ENCODE results near the gene SH2B3.

The SH2B3 gene

GRCh38 chr12:111444314-111444924, 38.7 kb downstream of the SH2B3 start:
- DNase-seq (ENCODE audit: low read depth): no peak

DNA sequence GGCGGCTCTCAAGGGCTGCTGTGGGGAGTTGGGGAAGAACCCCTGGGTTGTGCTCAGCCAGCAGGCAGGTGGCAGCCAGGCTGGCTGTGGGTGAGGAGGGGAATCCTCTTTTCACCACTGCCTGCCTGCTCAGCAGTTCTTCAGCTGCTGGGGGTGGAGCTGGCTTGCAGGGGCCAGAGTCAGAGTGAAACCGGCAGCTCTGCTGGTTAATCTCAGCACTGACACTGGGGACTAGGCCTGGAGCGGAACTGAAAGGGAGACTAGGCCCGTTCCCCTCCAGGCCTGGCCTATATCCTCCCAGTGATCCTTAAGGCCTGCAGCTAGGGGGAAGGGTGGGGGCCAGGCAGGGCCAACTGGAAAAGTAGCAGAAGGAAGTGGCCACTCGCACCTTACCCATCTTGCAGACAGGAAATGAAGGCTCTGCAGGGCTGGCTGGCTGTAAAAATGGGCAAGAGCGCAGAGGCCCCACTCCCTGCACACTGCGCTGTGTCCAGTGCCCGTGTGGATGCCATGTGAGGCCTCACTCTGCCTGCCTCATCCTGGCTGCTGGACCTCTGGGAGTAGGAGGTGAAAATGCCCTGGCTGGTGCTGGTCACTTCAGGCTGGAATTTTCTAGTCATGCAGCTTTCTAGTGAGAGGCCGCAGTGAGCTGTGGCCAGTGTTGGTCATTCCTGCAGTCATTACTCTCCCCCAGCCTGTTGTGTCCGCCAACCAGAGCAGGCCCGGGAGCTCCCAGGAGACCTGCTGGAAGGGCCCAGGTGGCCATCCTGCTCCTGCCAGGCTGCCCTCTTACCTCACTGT, 39.4 kb downstream of the SH2B3 start:
- DNase-seq (ENCODE audit: low read depth): peak; percentile 68

GRCh38 chr12:111445726-111446581, 40.2 kb downstream of the SH2B3 start:
- no peak for DNase-seq (ENCODE audit: low read depth)

GRCh38 chr12:111446631-111447570, 41.2 kb downstream of the SH2B3 start:
- DNase-seq (ENCODE audit: low read depth): no peak

DNA sequence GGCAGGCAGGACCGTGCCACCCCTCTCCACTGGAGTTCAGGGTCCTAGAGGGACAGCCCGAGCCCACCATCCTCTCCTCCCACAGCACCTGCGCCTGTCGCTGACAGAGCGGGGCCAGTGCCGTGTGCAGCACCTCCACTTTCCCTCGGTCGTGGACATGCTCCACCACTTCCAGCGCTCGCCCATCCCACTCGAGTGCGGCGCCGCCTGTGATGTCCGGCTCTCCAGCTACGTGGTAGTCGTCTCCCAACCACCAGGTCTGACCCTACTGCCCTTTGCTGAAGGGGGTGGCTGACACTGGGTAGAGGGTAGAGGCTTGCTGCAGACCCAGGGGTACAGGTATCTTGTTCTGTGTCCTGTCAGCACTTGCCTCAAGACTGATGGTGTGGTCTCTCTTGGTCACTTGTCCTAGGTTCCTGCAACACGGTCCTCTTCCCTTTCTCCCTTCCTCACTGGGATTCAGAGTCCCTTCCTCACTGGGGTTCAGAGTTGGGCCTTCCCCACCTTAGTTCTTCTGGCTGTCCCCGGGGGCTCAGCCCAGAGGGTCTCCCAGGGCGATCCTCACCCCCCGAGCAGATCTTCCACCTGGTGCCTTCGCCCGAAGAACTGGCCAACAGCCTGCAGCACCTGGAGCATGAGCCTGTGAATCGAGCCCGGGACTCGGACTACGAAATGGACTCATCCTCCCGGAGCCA, 42.0 kb downstream of the SH2B3 start:
- no peak for DNase-seq (ENCODE audit: low read depth)

GRCh38 chr12:111448266-111448830, 42.6 kb downstream of the SH2B3 start:
- DNase-seq (ENCODE audit: low read depth): no peak

DNA sequence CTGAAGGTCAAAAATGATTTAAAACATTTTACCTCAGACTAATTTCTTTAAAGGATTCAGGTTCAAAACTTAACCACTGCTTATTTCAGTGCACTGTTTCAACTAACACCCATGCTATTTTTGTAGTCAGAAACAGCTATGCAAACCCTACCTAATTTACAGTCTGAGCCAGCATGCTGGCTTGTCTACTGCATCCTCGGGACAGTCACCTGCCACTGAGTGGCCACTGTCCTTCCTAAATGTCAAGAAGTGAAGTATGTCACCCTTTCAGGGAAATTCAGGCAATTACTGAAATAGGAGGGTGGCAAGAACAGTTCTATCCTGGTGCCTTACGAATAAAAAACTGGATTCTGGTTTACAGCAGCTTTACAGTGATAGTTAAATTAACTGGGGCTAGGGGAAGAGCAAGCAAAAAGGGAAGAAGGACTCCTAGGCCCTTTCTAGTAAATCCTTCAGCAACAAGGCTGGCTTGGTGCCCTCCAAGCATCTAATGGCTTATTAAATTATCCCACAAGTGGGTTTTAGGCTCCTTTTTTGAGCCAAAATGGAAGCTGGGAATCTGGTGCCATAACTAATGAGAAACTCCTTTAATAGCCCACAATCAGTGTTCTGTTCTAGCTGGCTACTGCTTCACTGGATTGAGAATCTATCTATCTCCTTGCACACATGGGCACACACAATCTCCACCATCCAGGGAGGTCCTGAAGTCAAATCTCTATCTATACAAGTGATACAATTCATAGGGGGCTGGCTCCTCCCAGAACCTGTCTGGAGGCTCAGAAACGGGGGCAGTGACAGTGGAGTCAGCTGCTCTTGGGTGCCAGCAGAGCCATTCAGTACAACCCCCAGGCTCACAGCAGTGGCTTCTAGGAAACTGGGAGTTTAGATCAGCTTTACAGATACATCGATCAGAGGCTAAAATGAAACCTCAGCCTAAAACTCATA, 43.4 kb downstream of the SH2B3 start:
- no peak for DNase-seq (ENCODE audit: low read depth)

DNA sequence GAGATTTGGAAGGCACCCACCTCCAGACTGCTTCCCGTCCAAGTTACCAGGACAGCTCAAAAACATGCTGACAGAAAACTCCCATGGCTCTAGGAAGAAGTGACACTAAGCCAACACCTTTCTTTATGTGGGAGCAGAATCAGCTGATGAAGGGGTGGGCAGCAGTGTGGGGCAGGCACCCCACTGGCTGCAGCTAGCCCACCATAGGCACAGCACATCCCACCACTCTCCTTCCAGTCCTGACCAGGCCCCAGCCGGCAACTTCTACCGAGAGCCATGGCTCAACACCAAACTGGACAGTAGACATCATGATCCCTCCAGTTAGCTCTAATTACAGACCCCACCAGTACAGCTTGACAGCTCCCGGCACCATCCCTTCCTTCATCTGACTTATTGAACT, 45.0 kb downstream of the SH2B3 start:
- DNase-seq (ENCODE audit: low read depth): no peak

GRCh38 chr12:111451232-111451631, 45.5 kb downstream of the SH2B3 start:
- DNase-seq (ENCODE audit: low read depth): no peak

- DNase-seq (ENCODE audit: low read depth): no peak
These were observed 46.0 kb downstream of the SH2B3 start for GRCh38 chr12:111451649-111452129.

DNA sequence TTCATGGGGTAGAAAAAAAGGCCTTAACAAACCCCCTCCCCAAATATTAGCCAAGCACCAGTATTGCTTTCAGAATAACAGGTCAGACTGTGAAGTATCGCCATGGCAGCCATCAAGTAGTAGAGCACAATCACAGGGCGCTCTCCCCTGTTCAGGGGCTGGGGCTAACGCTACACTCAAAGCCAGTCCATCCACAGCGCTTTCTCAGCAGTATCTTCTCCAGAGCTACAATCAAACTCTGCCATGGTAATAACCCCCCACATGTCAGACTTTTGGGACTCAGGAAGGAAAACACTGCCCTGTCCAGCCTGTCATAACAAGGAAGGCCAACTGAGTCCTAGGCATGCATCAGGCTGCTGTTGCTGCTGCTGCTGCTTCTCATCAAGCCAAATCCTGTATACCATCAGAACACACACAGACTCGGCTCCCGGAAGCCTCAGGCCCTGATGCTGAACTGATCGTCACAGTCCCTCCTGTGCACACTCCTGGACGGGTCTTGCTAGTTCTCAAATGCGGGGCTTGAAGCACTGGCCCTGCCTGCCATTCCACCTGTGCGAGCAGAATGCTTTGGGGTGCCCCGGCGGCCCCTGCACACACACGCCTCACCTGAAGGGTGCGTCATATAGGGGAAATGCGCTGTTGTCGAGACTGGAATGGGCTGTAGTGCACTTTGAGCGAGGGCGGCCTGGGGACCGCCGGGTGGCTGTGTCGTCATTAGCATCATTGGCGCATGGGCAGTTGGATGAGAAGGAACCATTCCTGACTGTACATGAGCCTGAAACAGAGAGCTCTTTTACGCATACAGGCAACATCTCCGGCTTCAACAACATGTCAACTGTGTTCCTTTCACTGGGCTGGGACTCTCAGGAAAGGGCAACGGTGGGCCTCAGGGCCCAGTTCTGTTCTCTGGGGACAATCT, 47.6 kb downstream of the SH2B3 start:
- DNase-seq (ENCODE audit: low read depth): no peak

GRCh38 chr12:111454311-111454710, 48.6 kb downstream of the SH2B3 start:
- DNase-seq (ENCODE audit: low read depth): no peak

DNA sequence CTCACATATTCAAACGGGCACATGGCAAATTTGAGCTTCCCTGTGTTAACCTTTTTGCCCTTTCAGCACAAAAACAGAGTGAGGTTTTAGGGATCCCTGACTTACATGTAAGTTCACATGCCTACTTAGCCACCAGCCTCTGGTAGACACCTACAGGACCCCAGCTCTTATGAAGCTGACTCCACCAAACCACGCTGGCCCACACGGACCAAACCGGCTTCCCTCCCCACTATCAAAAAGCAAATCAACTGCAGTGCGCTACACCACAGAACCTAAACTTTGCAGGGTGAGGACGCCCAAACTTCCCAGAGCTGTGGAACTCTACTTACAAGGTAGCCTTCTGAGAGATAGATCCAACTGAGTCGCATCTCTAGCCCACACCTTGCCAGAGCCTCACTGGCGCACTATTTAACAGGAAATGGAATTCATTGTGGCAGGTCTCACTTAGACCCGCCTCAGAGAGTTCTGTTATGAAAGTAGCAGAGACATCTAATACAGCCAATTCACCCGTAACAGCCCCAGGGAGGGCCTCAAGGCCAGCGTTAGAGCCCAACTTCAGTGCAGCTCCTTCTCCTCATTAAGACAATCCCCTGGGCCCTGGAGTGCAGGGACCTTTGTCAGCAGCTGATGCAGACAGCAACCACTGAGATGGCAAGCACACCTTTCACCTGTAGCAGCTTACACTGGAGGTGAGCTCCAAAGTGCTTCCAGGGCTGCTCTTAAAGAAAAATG, 49.2 kb downstream of the SH2B3 start:
- no peak for DNase-seq (ENCODE audit: low read depth)

DNA sequence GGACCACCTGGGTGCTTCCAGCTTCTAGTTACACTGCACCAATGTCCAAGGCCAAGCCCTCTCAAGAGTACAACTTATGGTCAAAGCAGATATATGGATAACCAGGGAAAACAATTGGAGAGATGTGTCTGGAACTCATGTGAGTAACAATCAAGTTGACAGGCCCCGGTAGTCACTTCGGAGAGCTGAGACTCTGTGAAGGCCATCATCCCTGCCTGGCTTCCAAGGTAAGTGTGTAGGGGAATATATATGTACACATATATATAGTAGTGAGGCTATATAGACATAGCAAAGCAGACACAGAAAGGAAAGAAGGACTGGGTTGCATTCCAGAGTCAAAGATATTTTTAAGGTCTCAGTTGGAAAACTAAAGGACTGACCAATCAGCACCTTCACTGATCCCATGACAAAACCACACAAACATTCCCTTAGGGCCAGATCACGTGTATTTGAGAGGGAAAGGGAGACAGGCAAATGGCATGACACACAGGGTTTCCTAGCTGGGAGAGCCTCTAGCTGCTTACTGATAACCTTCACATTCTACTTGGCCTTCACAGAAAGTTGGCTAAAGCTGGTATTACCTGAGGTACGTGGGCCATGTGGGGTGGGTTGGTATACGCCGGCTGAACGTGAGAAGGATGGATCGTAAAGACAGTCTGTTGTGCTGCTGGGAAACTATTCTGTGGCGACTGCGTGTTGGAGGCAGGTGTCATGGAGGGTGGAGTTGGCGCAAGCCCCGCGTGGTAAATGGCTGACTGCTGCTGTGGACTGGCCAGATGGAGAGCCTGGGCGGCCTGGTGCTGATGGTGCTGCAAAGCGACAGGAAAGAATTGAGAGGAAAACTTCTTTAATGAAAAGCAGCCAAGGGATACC, 50.0 kb downstream of the SH2B3 start:
- no peak for DNase-seq (ENCODE audit: low read depth)

DNA sequence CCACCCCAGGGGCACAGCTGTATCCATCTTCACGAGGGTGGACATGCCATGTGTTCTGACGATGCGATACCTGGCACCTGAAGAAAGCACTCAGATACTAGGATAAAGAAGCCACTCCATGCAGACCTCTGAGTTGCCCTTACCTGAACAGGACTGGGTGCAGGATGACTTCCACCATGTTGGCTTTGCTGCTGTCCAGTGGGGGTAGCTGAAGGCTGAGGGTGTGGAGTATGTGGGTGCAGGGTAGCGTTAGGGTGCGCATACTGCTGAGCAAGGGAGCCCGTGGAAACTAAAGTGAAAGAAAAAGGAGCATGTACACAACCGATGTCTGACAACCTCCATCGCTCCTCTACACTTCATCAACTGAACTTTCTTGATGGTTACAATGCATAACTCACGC, 51.3 kb downstream of the SH2B3 start:
- DNase-seq (ENCODE audit: low read depth): no peak

- no peak for DNase-seq (ENCODE audit: low read depth)
These were observed 51.9 kb downstream of the SH2B3 start for GRCh38 chr12:111457577-111457976.

All from activated T-helper 1 cell treated with Interleukin-2 at 50 U/mL for 16 hours (primary cell).